ENCODE results near the gene PEX10. TPM values are rescaled to one million over a fixed set of nuclear protein-coding genes. Genes with fewer than 3 reads are reported as not detected.

The PEX10 gene
- total and polyA plus RNA-seq, 2 of the 8 experiments (the other 6 are each of a cell fraction or from before 2014, with no cell fraction given), result 24.3 to 26.9 TPM

DNA sequence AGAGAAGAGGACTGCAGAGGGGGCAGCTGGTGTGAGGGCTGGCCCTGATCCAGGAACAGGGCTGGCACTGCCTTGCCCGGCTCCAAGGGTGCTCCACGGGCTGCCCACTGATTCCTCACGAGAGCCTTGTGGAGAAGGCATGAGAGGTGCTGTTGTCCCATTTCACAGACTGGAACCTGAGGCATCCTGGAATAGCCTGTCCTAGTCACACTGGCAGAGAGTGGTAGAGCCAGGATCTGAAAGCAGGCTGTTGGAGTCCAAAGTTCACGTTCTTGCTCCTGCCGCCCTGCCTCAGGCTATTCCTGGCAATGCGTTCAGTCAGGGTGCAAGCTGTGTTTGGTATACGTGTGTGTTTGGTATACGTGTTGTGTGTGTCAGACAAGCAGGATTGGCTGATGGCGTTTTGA lies 18.9 kb downstream of the PEX10 start:
- Histone ChIP-seq H4K8ac (ENCODE audit: extremely low read depth, insufficient read depth, low read length) (no peak overlapping the region), H3K9ac (replicated peaks in 1 of 4; ENCODE audit: extremely low read depth in 1 of 4, low read depth in 3 of 4, low read length in 3 of 4) (no peak overlapping the region), H3K79me2 (ENCODE audit: control insufficient read depth in 1 of 2, insufficient read depth in 2 of 2, low read length in 2 of 2) (peaks cover 4 to 36% of the 10 kb centered on the region in 2 experiments; a peak in 3 of 4 replicates), H3K36me3 (ENCODE audit: control insufficient read depth in 2 of 4, insufficient read depth in 4 of 4, low read length in 3 of 4) (peaks cover 3 to 22% (median 10%) of the 10 kb centered on the region in 4 experiments; a peak in 6 of 8 replicates), H3K27me3 (replicated peaks in 1 of 4; ENCODE audit: control insufficient read depth in 3 of 4, extremely low read depth in 1 of 4, insufficient read depth in 3 of 4, low read length in 3 of 4) (no peaks in the 10 kb centered on the region), H2BK20ac (ENCODE audit: low read length) (no peak overlapping the region), H3K9me3 (ENCODE audit: insufficient read depth in 2 of 2, low read depth in 1 of 2, low read length in 1 of 2) (no peaks in the 10 kb centered on the region), H3K4me3 (ENCODE audit: extremely low read depth in 1 of 4, insufficient read depth in 2 of 4, low read depth in 3 of 4, low read length in 4 of 4) (no peak overlapping the region), H4K20me1 (replicated peaks in 1 of 2; ENCODE audit: control insufficient read depth in 1 of 2, insufficient read depth in 2 of 2, low read length in 2 of 2) (peaks cover 4 to 12% of the 10 kb centered on the region in 2 experiments), H2BK12ac (ENCODE audit: low read depth, low read length) (no peak overlapping the region), H2AK5ac (ENCODE audit: low read depth, low read length) (no peak overlapping the region), H3K4me1 (replicated peaks in 1 of 4; ENCODE audit: control insufficient read depth in 3 of 4, insufficient read depth in 4 of 4, low read length in 3 of 4) (peaks cover 0 to 9% (median 2%) of the 10 kb centered on the region in 4 experiments; a peak in 6 of 7 replicates), H3K14ac (ENCODE audit: insufficient read length) (no peak overlapping the region), H3K23ac (ENCODE audit: insufficient read length) (no peak overlapping the region), H2AFZ (ENCODE audit: low read length) (no peak overlapping the region), H3K79me1 (ENCODE audit: low read depth, low read length) (peaks cover 12% of the 10 kb centered on the region), H2BK120ac (replicated peaks; ENCODE audit: low read depth, low read length) (no peak overlapping the region), H3K23me2 (ENCODE audit: low read depth, low read length) (peaks cover 6% of the 10 kb centered on the region; the same call in 1 of the 2 replicates), H3K18ac (ENCODE audit: extremely low read depth, low read length) (no peak overlapping the region), H3K4me2 (ENCODE audit: insufficient read depth in 1 of 2, low read depth in 2 of 2, low read length in 2 of 2) (no peak overlapping the region; a peak in 1 of 4 replicates), H2BK5ac (ENCODE audit: low read depth, low read length) (no peak overlapping the region), H4K5ac (ENCODE audit: insufficient read length, low read depth, low read length) (no peak overlapping the region), H3K27ac (ENCODE audit: low read depth, low read length) (no peak overlapping the region), H2BK15ac (ENCODE audit: low read length) (no peak overlapping the region), H3K4ac (replicated peaks; ENCODE audit: insufficient read length, low read depth, low read length) (no peak overlapping the region), H4K91ac (replicated peaks; ENCODE audit: insufficient read length, low read length) (no peak overlapping the region), H3K56ac (replicated peaks; ENCODE audit: insufficient read length, low read depth, low read length) (no peak overlapping the region)
- CTCF ChIA-PET (ENCODE audit: partially characterized antibody), result interaction anchor here (1.5 to 2.7 kb wide), 2 partner anchors 11 to 13 kb away, joined by 4 to 18 read pairs; no protein-coding TSS in a partner anchor
- no peak for FAIRE-seq
- DNase-seq (ENCODE audit: low read depth in 1 of 2, low spot score in 2 of 2), result no peak
- 86% methylated on average over 8 of the region's 9 CpGs; no CpG with 5 or more reads in 1 of the 2 experiments for WGBS, 2 experiments (ENCODE audit: extremely low coverage in 1 of 2, insufficient coverage in 1 of 2, insufficient read length in 1 of 2, insufficient replicate concordance in 2 of 2, low coverage in 1 of 2, low lambda C conversion rate in 2 of 2, missing lambda C conversion rate in 1 of 2)
- POLR2A ChIA-PET (ENCODE audit: partially characterized antibody), result interaction anchor here (4.1 kb wide), 1 partner anchor 9 kb away, joined by 29 read pairs; no protein-coding TSS in a partner anchor
- no peak for TF ChIP-seq USF2 (IDR thresholded peaks at IDR 0.05; ENCODE audit: low read length)
- TF ChIP-seq EZH2 (IDR thresholded peaks at IDR 0.05; ENCODE audit: low read depth, low read length, severe bottlenecking), result no peak
- no peak for TF ChIP-seq JUND (IDR thresholded peaks at IDR 0.05; ENCODE audit: low read length)
- no peak for TF ChIP-seq CREB1 (IDR thresholded peaks at IDR 0.05)
- TF ChIP-seq CTBP2 (IDR thresholded peaks at IDR 0.05; ENCODE audit: borderline replicate concordance, insufficient read depth, insufficient read length, low read length), result no peak
- TF ChIP-seq GTF2F1 (IDR thresholded peaks at IDR 0.05; ENCODE audit: borderline replicate concordance, low read depth, low read length), result no peak
- TF ChIP-seq, protein P1, sequence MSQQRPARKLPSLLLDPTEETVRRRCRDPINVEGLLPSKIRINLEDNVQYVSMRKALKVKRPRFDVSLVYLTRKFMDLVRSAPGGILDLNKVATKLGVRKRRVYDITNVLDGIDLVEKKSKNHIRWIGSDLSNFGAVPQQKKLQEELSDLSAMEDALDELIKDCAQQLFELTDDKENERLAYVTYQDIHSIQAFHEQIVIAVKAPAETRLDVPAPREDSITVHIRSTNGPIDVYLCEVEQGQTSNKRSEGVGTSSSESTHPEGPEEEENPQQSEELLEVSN (IDR thresholded peaks at IDR 0.05), result no peak
- no peak for TF ChIP-seq TEAD4 (IDR thresholded peaks at IDR 0.05; ENCODE audit: low read depth, low read length)
- no peak for TF ChIP-seq KDM5A (IDR thresholded peaks at IDR 0.05; ENCODE audit: low read length)
- TF ChIP-seq, protein P2, sequence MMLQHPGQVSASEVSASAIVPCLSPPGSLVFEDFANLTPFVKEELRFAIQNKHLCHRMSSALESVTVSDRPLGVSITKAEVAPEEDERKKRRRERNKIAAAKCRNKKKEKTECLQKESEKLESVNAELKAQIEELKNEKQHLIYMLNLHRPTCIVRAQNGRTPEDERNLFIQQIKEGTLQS (IDR thresholded peaks at IDR 0.05; ENCODE audit: insufficient read depth, low read depth, low read length), result no peak
- TF ChIP-seq RBBP5 (IDR thresholded peaks at IDR 0.05; ENCODE audit: borderline replicate concordance, low read depth, low read length), result no peak

All from H1 (cell line).